GM12878 (cell line): ENCODE data around the gene INO80C. TPM values are rescaled to one million over a fixed set of nuclear protein-coding genes. Genes with fewer than 3 reads are reported as not detected.

ENCODE experiments used
- CBFB ChIP-seq: IDR thresholded peaks from 2 replicates; pipeline ENCODE4 v1.6.1; 2016; ENCODE audit warnings: antibody characterized with exemption, low read depth
- CTCF ChIP-seq, 3 experiments: IDR thresholded peaks in 2 of 3; conservative IDR thresholded peaks in 1 of 3; 2 replicates each; pipeline ENCODE4 v1.5.1; 2011; ENCODE audit warnings: low read depth in 3 of 3, low read length in 3 of 3, mild to moderate bottlenecking in 3 of 3, control low read depth in 2 of 3, moderate library complexity in 2 of 3, inconsistent platforms in 1 of 3, mixed read lengths in 1 of 3; ENCODE audit not compliant: control insufficient read depth in 2 of 3, insufficient read depth in 1 of 3; ENCODE audit errors: extremely low read depth in 1 of 3
- HDGF ChIP-seq: fragments of 450-650 bp; IDR thresholded peaks from 2 replicates; pipeline ENCODE4 v1.6.1; 2016; ENCODE audit warnings: antibody characterized with exemption
- PAX5 ChIP-seq: IDR thresholded peaks from 2 replicates; pipeline ENCODE4 v1.6.1; 2011; ENCODE audit warnings: low read depth, low read length, borderline replicate concordance
- PML ChIP-seq: IDR thresholded peaks from 2 replicates; pipeline ENCODE4 v1.6.1; 2012; ENCODE audit warnings: low read length, inconsistent platforms
- POLR2AphosphoS2 ChIP-seq: IDR thresholded peaks from 2 replicates; pipeline ENCODE4 v1.6.1; 2011; ENCODE audit warnings: low read depth, mild to moderate bottlenecking, low read length, improper control_type of control experiment, moderate library complexity
- POLR2AphosphoS5 ChIP-seq: IDR thresholded peaks from 2 replicates; pipeline ENCODE4 v1.6.1; 2011; ENCODE audit warnings: mild to moderate bottlenecking, low read length, inconsistent platforms
- RB1 ChIP-seq: fragments of 450-650 bp; formaldehyde crosslinking; IDR thresholded peaks from 2 replicates; pipeline ENCODE4 v1.6.1; 2017; ENCODE audit warnings: mild to moderate bottlenecking, borderline replicate concordance
- SUZ12 ChIP-seq: fragments of 200-600 bp; sonication (generic); IDR thresholded peaks from one replicate; pipeline ENCODE4 v1.6.1; 2018; ENCODE audit warnings: antibody characterized with exemption, mild to moderate bottlenecking; ENCODE audit not compliant: unreplicated experiment
- TBL1XR1 ChIP-seq: IDR thresholded peaks from 2 replicates; pipeline ENCODE4 v1.6.1; 2012; ENCODE audit warnings: low read depth, low read length, improper control_type of control experiment
- YBX1 ChIP-seq: fragments of 450-650 bp; IDR thresholded peaks from 2 replicates; pipeline ENCODE4 v1.6.1; 2016; ENCODE audit warnings: antibody characterized with exemption
- ZBED1 ChIP-seq: IDR thresholded peaks from 2 replicates; pipeline ENCODE4 v1.6.1; 2016; ENCODE audit warnings: borderline replicate concordance
- polyA plus RNA-seq, 11 experiments: library from polyadenylated mRNA; depleted of rRNA in 4 of 11; unstranded in 6 of 11; stranded (reverse) in 5 of 11; fragments of >200 nt; fragmentation: Nextera tagmentation in 4 of 11; fragmentation: Illumina TruSeq in 1 of 11; extraction: Ambion mirVana in 4 of 11; extraction: Trizol in 1 of 11; gene quantifications; 1 replicate in 1 of 11; 2 replicates in 10 of 11; pipeline versions ENCODE4 v1.2.1 to v1.2.3, GENCODE V29; 2011 to 2016; ENCODE audit warnings: inconsistent platforms in 2 of 11, missing spikeins in 2 of 11, low read depth in 1 of 11
- total RNA-seq, 4 experiments: library from RNA; depleted of rRNA in 3 of 4; stranded (reverse); fragments of >200 nt in 3 of 4; fragmentation: Illumina TruSeq in 1 of 4; extraction: Trizol in 1 of 4; gene quantifications; 2 replicates each; pipeline versions ENCODE4 v1.2.1 to v1.2.3, GENCODE V29; 2013 to 2021
- TF ChIP-seq, protein P1 (sequence below): fragments of 450-650 bp; IDR thresholded peaks from 2 replicates; pipeline ENCODE4 v1.6.1; 2017; ENCODE audit warnings: antibody characterized with exemption, mild to moderate bottlenecking, moderate library complexity
- TF ChIP-seq, protein P2 (sequence below): fragments of 450-650 bp; IDR thresholded peaks from 2 replicates; pipeline ENCODE4 v1.6.1; 2017; ENCODE audit warnings: mild to moderate bottlenecking
- TF ChIP-seq, protein P3 (sequence below): fragments of 450-650 bp; IDR thresholded peaks from 2 replicates; pipeline ENCODE4 v1.6.1; 2014; ENCODE audit warnings: mild to moderate bottlenecking

Gene INO80C
- total and polyA plus RNA-seq, 10 of the 15 experiments (the other 5 are each of a cell fraction or from before 2014, with no cell fraction given) = 9.9 to 43.2 (median 30.1) TPM

DNA sequence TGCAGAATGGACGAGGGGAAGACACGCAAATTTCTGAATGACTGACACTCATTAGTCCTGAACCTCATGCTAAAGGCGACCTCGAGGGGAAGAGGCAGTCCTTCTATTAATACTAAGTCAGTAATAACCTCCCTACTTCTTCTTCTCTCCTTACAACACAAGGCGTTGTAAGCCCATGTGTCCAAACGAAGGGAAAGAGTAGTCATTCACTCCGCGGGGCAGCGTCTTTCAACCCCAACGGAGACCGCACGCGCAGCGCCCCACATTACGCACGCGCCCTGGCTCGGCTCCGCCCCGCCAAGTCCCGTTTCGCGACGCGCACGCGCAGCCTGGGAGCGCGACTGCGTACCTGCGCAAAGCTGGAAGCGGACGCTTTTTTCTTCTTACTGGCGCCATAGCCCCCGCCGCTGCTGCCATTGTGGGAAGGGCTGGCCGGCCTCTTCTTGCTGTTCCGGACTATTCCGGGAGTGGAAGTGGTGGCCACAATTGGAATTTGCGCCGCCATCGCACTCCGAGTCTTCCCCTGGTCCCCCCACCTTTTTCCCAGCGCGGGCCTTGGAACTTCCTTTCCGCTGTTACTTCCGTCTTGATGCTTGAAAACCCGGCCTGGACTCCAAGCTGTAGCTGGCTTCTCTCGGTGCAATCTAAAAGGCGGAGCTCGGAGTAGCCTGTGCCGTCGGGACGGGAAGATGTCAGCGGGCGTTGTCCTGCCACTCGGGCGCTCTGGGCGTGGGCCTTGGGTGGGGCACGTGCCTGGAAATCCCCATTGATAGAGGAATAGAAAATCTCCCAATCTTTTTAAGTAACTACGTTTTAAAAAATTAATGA lies at the start of gene INO80C (continued):
- TF ChIP-seq RB1 (peak; percentile 96; the same call in 1 of the 2 replicates), PML (peak; percentile 94), CBFB (peak; percentile 57; the same call in 1 of the 2 replicates), POLR2AphosphoS5 (peak; percentile 98), CTCF (IDR thresholded peaks at IDR 0.05 in 2 of 3, conservative IDR thresholded peaks at IDR 0.05 in 1 of 3; ENCODE audit: control insufficient read depth in 2 of 3, extremely low read depth in 1 of 3, insufficient read depth in 1 of 3, low read depth in 3 of 3, low read length in 3 of 3) (no peak), POLR2AphosphoS2 (peak; percentile 95), ZBED1 (peak; percentile 62; the same call in 1 of the 2 replicates), HDGF (peak; percentile 62; the same call in 1 of the 2 replicates), SUZ12 (no peak), TBL1XR1 (peak; percentile 87; the same call in 1 of the 2 replicates), PAX5 (0 out of 2 replicates have a peak, but pooled peaks have one; percentile 19), YBX1 (no peak)
- TF ChIP-seq, protein P1, sequence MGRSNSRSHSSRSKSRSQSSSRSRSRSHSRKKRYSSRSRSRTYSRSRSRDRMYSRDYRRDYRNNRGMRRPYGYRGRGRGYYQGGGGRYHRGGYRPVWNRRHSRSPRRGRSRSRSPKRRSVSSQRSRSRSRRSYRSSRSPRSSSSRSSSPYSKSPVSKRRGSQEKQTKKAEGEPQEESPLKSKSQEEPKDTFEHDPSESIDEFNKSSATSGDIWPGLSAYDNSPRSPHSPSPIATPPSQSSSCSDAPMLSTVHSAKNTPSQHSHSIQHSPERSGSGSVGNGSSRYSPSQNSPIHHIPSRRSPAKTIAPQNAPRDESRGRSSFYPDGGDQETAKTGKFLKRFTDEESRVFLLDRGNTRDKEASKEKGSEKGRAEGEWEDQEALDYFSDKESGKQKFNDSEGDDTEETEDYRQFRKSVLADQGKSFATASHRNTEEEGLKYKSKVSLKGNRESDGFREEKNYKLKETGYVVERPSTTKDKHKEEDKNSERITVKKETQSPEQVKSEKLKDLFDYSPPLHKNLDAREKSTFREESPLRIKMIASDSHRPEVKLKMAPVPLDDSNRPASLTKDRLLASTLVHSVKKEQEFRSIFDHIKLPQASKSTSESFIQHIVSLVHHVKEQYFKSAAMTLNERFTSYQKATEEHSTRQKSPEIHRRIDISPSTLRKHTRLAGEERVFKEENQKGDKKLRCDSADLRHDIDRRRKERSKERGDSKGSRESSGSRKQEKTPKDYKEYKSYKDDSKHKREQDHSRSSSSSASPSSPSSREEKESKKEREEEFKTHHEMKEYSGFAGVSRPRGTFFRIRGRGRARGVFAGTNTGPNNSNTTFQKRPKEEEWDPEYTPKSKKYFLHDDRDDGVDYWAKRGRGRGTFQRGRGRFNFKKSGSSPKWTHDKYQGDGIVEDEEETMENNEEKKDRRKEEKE = no peak
- TF ChIP-seq, protein P2, sequence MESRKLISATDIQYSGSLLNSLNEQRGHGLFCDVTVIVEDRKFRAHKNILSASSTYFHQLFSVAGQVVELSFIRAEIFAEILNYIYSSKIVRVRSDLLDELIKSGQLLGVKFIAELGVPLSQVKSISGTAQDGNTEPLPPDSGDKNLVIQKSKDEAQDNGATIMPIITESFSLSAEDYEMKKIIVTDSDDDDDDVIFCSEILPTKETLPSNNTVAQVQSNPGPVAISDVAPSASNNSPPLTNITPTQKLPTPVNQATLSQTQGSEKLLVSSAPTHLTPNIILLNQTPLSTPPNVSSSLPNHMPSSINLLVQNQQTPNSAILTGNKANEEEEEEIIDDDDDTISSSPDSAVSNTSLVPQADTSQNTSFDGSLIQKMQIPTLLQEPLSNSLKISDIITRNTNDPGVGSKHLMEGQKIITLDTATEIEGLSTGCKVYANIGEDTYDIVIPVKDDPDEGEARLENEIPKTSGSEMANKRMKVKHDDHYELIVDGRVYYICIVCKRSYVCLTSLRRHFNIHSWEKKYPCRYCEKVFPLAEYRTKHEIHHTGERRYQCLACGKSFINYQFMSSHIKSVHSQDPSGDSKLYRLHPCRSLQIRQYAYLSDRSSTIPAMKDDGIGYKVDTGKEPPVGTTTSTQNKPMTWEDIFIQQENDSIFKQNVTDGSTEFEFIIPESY = no peak; the same call in 1 of the 2 replicates
- TF ChIP-seq, protein P3, sequence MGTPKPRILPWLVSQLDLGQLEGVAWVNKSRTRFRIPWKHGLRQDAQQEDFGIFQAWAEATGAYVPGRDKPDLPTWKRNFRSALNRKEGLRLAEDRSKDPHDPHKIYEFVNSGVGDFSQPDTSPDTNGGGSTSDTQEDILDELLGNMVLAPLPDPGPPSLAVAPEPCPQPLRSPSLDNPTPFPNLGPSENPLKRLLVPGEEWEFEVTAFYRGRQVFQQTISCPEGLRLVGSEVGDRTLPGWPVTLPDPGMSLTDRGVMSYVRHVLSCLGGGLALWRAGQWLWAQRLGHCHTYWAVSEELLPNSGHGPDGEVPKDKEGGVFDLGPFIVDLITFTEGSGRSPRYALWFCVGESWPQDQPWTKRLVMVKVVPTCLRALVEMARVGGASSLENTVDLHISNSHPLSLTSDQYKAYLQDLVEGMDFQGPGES = no peak
